Spleen (tissue), 7 donors: ENCODE results near the gene PACS1.

ENCODE experiments used
- CTCF ChIP-seq, 11 experiments: fragments of 200-600 bp in 7 of 11; fragments of 450-650 bp in 4 of 11; sonication (generic) in 4 of 11; IDR thresholded peaks in 8 of 11; conservative IDR thresholded peaks in 3 of 11; 1 replicate in 7 of 11; 2 replicates in 4 of 11; pipeline versions ENCODE4 v1.4.0 to v1.8.0; 2016 to 2021; ENCODE audit warnings: antibody characterized with exemption in 11 of 11, inconsistent platforms in 4 of 11, mild to moderate bottlenecking in 1 of 11
- POLR2A ChIP-seq, 3 donors: fragments of 450-650 bp; IDR thresholded peaks; one replicate each; pipeline ENCODE4 v1.5.1; 2017; ENCODE audit warnings: antibody characterized with exemption in 3 of 3, mild to moderate bottlenecking in 1 of 3
- POLR2AphosphoS5 ChIP-seq, 3 donors: sonication (generic); formaldehyde crosslinking; IDR thresholded peaks; one replicate each; pipeline ENCODE4 v1.5.1; 2017; ENCODE audit warnings: antibody characterized with exemption in 3 of 3
- donor health status: DM: no; HTN: no; CAD: no; lungs with moderate emphysema.
- donor health status: DM: no; HTN: no; CAD: no.
- donor health status: DM: no; HTN: no; CAD: no.

- no peak for TF ChIP-seq CTCF (IDR thresholded peaks at IDR 0.05 in 8 of 11, conservative IDR thresholded peaks at IDR 0.05 in 3 of 11)
- TF ChIP-seq POLR2A (IDR thresholded peaks at IDR 0.05) = no peak
- no peak for TF ChIP-seq POLR2AphosphoS5 (IDR thresholded peaks at IDR 0.05)
Measured at GRCh38 chr11:66233301-66233700, 163.2 kb downstream of the PACS1 start.
